GM21717 (cell line): ENCODE measurements around the gene VPS54.
"Not testable (repeated sequence)": the region's sequence is repeated elsewhere in the genome, so short reads cannot be mapped to it uniquely, and the experiment has no call there.

Experiments
- ATAC-seq: cut with Tn5 transposase; IDR thresholded peaks from one replicate; pipeline ENCODE4 v1.9.1; 2021; ENCODE audit warnings: mild to moderate bottlenecking, moderate library complexity; ENCODE audit not compliant: unreplicated experiment

The VPS54 gene

DNA sequence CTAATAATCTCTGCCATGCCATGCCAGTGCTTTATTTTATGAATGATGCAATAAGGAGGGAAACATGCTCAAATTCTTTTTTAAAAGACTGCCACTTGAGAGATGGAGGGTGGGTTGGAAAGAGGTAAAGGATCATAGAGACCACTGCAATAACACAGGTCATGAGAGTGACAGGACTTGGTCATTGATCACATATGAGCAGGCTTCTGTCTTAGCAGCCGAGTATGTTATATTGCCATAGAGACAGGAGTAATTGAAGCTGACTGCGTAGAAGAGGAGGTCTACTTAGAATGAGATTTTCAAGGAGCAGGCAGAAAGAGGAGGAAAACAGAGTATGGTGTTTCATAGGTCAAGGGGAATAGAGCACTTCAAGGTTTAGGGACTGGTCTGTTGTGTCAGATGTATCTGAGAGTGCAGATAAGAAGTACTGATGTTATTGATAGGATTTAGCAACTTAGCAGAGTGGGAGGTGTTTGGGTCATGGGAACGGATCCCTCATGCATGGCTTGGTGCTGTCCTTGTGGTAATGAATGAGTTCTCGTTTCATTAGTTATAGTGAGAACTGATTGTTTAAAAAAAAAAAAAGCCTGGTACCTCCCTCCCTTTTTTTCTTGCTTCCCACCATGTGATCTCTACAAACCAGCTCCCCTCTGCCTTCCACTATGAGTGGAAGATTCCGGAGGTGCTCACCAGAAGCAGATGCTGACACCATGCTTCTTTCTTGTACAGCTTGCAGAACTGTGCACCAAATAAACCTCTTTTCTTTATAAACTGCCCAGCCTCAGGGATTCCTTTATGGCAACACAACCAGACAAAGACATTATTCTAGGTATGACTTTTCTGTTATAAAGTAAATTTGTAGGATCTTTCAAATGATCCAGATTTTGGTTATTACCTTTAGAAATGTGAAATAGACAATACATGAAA is 144.8 kb downstream of the VPS54 start:
- ATAC-seq = no peak

DNA sequence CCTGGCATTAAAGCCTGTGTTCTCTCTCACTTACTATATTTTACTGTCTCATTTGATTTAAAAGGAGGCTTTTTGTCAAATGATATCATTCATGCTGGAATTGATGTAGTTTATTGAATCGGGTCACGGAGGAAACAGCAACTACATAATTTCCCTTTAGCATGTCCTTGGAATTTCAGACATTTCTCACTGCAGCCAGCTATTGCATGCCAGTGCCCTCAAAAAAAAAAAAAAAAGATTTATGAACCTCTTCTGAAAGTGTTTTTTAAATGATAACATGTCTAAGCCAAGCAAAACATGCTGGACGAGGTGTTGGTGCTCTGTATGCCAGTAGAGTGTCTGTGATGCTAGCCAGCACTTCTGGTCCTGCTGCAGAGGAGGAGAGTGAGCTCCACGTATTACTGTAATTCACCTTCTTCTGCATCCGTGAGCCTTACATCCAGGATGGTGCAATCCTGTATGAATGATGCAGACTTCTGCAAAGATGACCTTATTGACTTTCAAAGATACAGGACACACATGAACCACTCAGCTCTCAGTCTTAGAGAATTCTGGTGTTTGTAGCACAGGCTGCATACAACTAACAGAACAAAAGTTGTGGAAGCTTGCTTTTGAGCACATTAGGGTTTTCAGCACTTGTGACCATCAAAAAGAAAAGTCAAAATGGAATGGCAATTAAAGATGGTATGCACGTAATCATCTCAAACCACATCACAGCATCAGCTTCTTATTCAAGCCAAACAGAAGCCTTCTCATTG is 146.5 kb downstream of the VPS54 start:
- no peak for ATAC-seq

DNA sequence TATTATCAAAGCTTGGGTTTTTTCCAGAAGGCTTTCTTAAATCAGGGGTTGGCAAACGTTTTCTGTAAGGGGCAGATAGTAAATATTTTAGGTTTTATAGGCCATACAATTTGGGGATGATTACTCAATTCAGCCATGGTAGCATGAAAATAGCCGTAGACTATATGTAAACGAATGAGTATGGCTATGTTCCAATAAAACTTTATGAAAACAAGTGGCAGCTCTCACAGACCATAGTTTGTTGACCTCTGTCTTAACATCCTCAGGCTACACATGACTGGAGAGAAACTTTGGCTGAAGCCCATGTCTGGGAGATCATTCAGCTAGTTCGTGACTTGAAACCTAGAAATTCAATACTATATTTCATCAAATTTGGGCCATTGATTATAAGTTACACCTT is 147.4 kb downstream of the VPS54 start:
- no peak for ATAC-seq

DNA sequence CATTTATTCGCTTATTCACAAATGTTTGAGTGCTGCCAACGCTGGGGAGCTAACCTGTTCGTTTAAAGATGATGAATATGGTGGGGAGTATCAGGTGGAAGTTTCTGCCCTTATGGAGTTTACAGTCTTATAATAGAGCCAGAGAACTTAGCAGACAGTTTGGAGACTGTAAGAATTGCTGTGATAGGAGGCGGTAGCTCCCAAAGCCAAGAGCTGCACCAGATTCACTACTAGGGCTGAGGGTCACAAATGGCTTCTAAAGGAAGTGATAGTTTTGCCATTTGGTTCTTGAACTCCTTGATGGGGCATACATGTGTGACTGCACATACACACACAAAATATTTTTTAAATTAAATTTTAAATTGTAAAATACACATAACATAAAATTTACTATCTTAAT is 148.5 kb downstream of the VPS54 start:
- no peak for ATAC-seq

DNA sequence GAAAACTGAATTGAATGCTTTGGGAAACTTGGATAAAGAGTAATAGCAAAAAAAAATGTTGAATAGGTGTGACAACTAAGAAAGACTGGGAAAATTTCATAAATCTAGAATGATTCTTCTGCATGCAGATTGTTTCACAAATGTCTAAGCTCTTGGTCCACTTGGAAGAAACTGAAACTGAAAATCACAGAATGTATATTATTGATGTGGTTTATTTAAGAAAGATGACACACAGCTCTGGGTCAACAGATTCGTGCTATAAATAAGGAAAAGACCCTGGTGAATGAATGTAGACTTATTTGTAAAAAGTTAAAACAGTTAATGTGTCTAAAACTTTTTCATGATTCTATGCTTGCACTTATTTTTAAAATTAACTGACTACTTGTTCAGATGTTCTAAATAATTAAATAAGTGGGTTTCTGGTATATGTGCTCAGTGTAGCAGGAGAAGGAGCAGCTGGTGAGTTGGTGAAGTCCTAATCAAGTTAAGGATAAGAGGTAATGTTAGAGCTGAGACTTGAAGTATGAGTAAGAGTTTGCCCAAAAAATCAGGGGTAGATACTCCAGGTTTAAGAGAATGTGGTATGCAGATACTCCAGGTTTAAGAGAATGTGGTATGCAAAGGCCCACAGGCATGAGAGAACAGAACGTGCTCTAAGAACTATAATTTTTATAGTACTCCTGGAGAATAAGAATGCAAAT is 153.1 kb downstream of the VPS54 start:
- no peak for ATAC-seq

DNA sequence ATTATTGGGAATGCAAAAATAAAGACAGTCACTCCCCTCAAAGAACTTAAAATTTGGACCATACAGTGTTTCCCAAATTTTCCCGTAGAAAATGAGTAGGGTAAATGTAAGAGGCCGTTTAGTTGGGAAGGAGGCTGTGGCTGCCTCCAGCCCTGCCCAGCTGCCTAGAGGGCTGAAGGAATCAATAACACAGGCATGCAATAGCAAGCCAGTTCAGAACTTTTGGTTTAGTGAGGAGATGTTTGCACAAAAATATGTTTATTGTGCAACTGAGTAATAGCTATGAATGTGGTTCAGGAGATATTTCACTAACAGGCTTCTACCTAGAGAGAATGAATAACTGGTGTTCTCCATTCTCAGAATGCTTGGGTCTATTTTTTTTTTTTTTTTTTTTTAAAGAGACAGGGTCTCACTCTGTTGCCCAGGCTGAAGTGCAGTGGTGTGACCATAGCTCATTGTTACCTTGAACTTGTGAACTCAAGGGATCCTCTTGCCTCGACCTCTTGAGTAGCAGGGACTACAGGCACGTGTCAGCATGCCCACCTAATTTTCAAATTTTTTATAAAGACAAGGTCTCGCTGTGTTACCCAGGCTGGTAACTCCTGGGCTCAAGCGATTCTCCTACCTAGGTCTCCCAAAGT is 153.9 kb downstream of the VPS54 start:
- no peak for ATAC-seq

DNA sequence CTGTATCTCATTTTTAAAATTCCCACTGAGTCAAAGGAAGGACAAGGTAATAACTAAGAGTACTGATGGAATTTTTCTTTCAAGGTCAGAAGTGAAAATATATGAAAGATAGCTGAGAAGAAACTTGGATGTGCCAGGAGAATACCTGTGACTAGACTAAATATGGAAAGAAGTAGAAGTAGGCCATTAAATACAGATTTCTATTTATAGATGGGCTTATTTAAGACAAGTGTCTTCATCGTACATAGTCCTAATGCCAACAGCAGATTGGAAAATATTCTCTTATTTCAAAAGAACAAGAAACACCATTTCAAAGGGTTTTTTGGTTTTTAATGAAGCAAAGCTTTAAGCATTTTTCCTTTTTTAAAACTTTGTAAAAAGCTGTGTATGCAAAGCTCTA is 155.5 kb downstream of the VPS54 start:
- no peak for ATAC-seq

DNA sequence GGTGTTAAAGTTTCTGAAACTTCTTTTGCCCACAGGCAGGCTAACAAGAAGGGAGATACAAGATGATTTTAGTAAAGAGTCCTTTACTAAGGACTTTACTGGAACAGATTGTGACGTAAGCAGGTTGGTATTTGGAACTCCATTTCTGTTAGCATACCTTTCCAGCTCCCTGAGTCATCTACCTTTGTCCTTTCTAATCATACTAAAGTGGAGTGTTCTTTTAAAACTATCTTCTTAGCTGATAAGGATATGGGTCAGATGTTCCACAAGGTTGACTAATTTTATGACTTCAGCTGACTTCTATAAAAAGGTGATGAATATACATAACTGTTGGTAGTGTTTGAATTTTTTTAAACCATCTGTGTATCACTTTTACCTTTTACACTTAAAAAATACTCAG is 156.4 kb downstream of the VPS54 start:
- ATAC-seq = no peak

DNA sequence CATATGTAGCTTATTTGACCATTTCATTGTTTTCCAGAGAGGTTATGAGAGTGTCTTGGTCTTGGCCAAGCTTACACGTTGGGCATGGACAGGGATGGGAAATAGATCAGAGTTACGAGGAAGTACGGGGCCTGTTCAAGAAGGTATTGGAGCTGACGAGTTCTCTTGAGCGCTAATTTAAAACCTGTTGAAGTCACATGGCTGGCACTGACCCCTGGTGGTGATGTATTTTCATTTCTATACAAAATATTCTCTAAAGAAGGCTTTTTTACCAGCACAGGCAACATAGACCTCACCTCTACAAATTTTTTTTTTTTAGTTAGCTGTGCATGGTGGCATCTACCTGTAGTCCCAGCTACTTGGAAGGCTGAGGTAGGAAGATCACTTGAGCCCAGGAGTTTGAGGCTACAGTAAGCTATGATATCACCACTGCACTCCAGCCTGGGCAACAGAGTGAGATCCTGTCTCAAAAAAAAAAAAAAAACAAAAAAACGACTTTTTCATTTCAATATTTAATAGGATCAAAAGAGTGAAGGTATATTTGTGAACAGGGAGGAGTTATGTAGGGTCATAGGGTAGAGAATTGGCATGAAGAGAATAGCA is 157.9 kb downstream of the VPS54 start:
- no peak for ATAC-seq

DNA sequence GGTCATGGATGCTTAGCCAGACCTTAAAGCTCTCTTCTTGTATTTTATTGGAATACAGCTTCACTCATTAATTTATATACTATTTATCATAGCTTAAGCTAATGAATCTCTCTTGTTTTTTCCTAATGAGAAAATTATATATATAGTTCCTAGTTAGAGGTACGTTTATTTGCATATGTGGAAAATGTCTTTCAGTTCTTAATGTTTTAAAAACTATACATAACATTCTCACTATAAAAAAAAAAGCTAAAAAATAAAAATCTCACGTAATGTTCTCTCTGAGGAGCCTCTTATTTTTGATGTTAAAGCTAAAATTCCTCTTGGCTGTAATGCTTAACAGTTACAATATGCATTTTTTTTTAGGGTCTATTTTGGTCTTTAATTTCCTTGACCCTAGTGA is 160.9 kb downstream of the VPS54 start:
- ATAC-seq = no peak

DNA sequence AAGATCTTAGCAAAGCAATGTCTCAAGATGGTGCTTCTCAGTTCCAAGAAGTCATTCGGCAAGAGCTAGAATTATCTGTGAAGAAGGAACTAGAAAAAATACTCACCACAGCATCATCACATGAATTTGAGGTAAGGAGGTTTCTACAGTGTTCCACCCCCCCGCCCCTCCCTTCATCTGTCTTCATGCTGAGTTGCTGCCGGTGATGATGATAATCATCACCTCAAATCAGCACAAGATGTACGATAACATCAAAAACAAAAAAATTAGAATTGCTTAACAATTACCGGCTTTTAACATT is 163.0 kb downstream of the VPS54 start:
- ATAC-seq = no peak

DNA sequence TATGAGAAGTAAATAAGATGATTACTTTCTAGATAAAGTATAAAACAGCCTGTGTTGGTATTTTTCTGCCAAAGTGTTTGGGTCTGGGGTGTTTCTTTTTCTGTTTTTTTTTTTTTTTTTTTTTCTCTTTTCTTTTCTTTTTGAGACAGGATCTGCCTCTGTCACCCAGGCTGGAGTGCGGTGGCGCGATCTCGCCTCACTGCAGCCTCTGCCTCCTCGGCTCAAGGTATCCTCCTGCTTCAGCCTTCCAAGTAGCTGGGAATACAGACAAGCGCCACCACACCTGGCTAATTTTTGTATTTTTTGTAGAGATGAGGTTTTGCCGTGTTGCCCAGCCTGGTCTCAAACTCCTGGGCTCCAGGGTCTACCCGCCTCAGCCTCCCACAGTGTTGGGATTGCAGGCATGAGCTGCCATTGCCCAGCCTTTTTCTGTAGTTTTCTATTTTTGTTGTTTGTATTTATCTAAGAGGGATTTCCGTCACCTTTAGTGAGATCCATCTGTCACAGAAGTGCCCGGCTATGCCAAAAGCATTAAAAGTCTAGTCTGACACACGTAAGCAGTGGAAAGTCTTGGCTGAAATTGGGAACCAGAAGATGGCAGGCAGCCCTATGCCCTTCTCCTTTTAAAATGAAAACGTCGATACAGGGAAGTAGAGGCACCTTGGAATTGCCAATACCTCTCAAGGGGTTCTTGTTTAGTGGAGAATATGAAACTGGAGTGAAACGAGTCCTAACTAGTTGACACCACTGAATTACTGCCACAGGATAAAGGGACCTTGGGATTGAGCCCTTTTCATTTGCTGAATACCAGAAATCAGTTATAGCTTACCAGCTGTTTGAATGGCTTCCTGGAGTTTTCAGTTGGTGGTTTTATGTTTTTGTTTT is 163.6 kb downstream of the VPS54 start:
- ATAC-seq = no peak

DNA sequence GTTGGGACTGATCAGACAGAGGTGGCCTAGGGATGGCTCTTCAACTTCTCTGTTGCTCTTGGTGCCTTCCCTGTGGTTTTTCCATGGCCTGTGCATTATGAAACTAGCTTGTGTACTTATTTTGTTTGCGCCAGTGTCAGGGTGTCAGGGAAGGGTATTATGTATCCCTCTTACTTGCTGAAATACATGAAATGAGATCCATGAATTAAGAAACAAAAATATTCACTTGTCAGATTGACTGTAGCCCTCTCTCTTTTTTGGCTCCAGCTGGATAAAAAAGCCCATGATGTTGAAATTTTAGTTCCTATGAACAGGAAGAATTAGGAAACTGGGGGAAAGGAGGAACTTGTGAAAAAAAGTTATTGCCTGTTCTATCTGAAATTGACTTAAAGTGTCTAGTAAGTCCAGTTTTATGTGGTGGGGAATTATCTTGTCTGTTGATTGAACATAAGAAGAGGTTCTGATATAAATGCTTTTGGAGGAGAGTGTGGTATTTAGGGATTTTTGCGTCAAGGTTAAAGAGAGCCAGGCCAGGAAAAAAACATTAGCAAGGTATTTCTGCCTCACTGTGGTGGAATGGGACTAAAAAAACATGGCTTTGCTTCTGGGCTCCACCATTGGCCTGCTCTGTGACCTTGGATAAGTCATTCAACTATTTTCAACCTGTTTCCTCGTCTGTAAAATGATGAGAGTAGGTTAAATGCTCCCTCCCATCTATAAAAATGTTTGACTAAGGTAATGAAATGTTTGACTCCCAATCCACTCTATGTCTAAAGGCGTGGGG is 165.5 kb downstream of the VPS54 start:
- ATAC-seq = no peak

DNA sequence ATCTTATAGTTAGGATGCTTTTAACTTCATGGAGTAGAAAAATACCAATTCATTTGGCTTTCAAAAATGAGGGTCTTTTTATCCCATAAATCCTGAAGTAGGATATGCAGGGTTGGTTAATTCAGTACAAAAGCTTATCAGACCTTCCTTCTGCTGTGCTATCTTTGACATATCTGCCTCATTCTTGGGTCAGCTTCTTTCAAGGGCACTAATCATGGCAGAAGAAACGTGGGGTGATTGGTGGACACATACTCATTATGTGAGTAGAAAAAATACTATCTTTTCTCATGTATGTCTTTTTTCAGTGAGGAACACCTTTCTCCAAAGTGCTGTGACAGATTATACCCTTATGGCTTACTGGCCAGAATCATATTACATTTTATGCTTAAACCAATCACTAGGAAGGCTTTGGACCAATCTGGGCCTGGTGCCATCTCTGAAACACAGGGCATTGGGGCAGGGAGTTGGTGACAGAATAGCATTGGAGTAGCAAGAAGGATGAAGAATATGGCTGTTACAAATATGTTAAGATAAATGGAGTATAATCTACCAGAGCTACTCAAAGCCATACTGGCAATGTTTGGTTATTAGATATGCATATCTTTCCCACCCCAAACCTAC is 167.4 kb downstream of the VPS54 start:
- ATAC-seq = no peak

DNA sequence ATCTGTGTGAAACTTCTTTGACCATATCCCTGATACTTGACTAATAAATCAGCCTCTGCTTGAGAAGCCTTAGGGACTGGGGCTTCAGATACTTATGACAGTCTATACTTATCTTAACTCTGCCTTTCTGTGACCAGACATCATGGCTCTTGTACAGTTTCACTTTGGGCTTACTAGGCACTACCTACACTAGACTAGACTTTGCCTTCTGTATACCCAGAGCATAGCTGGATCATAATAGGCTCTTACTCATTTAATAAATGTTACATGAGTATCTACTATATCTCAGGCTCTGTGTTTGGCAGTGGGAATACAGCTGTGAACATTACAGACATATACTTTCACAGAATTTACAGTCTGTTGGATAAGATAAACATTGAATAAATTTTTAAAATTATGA is 168.6 kb downstream of the VPS54 start:
- no peak for ATAC-seq

DNA sequence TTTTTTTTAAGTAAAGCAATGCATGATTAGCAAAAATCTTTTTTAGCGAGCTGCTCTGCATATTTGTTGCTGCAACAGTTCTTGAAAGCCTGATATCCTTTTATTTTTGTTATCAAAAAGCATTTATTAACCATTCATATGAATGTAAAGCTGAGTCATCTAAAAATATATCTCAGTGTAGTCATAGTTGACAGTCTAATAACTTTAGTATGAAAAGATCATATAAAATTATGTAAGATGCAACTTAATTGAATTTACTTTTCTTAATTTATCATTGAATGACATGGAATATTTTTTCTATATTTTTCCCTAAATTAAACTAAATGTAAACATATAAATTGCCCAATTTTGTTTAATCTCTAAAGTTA is 169.0 kb downstream of the VPS54 start:
- no peak for ATAC-seq

DNA sequence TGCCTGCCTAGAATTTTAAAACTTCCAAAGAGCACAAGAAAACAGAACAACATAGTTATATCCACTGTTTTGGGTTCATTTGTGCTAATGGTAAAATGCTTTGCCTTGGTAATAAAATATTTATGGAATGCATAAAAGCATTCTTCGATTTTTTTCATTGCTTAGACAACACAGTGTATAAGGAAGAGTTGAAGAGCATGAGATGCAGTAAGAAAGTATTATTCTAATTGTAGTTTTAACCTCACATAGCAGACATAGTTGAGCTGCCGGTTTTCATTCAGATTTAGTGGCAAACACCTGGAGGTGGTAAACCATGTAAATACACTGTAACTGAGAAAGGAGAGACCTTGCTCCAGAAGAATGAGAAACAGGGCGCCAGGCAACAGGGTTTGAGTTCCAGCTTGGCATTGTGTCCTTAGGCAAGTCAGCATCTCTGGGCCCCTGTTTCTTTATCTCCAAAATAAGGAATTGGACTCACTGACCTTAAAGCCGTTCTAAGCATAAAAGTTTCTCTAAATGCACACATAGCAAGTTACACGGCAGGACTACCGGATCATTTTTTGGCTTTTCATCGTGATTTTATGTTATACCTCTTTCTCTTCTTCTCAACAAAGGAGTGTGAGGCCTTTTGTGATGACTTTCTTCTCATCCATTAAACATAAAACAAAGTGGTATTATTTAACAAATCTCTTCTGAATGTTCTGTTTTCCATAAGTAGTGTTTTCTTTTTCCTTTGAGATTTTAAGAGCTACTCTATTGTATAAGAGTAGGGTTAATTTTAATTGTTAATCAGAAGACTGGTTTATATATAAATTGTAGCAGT is 169.6 kb downstream of the VPS54 start:
- ATAC-seq = no peak

DNA sequence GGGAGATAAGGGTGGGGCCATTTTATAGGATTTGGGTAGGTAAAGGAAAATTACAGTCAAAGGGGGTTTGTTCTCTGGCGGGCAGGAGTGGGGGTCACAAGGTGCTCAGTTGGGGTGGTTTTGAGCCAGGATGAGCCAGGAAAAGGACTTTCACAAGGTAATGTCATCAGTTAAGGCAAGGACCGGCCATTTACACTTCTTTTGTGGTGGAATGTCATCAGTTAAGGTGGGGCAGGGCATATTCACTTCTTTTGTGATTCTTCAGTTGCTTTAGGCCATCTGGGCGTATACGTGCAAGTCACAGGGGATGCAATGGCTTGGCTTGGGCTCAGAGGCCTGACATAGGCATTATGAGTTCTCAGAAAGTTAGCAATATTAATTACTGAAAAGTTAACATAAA is 171.7 kb downstream of the VPS54 start:
- not testable (repeated sequence) for ATAC-seq
